A673 (cell line): ENCODE data around the gene ME1.

Source experiments
- EZH2 ChIP-seq: fragments of 200-600 bp; sonication (generic); IDR thresholded peaks from 2 replicates; pipeline ENCODE4 v1.6.1; 2017; ENCODE audit warnings: borderline replicate concordance, low read depth, mild to moderate bottlenecking, mixed read lengths, antibody characterized with exemption, low read length; ENCODE audit not compliant: poor library complexity, severe bottlenecking
- TF ChIP-seq, protein P1 (sequence below): fragments of 300-800, 200-600 bp; sonication (generic); conservative IDR thresholded peaks from 2 replicates; pipeline ENCODE4 v1.5.1; 2017; ENCODE audit warnings: low read depth, mild to moderate bottlenecking, antibody characterized with exemption, low read length, moderate library complexity, mixed read lengths

GRCh38 chr6:83188501-83188900 lies 242.3 kb downstream of the ME1 start:
- no peak for TF ChIP-seq EZH2
- TF ChIP-seq, protein P1, sequence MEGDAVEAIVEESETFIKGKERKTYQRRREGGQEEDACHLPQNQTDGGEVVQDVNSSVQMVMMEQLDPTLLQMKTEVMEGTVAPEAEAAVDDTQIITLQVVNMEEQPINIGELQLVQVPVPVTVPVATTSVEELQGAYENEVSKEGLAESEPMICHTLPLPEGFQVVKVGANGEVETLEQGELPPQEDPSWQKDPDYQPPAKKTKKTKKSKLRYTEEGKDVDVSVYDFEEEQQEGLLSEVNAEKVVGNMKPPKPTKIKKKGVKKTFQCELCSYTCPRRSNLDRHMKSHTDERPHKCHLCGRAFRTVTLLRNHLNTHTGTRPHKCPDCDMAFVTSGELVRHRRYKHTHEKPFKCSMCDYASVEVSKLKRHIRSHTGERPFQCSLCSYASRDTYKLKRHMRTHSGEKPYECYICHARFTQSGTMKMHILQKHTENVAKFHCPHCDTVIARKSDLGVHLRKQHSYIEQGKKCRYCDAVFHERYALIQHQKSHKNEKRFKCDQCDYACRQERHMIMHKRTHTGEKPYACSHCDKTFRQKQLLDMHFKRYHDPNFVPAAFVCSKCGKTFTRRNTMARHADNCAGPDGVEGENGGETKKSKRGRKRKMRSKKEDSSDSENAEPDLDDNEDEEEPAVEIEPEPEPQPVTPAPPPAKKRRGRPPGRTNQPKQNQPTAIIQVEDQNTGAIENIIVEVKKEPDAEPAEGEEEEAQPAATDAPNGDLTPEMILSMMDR: no peak
